Type B pancreatic cell (in vitro differentiated cells): Measurements from ENCODE around the gene SCRN1. TPM values are rescaled to one million over a fixed set of nuclear protein-coding genes. Genes with fewer than 3 reads are reported as not detected.

Source experiments
- DNase-seq: peaks from one replicate; pipeline ENCODE4 v3.0.0; 2021; ENCODE audit warnings: mixed read lengths; ENCODE audit not compliant: unreplicated experiment; ENCODE audit errors: extremely low spot score
- H3K27ac Mint-ChIP-seq: 2 replicates; pipeline ENCODE4 v1.8.0; 2021; ENCODE audit warnings: mild to moderate bottlenecking, mixed read lengths
- H3K27me3 Mint-ChIP-seq: 2 replicates; pipeline ENCODE4 v1.8.0; 2021; ENCODE audit warnings: mixed read lengths
- H3K36me3 Mint-ChIP-seq: 2 replicates; pipeline ENCODE4 v1.8.0; 2021; ENCODE audit warnings: mixed read lengths
- H3K4me1 Mint-ChIP-seq: one replicate; pipeline ENCODE4 v1.8.0; 2021; ENCODE audit warnings: mixed read lengths; ENCODE audit not compliant: unreplicated experiment
- H3K4me3 Mint-ChIP-seq: 2 replicates; pipeline ENCODE4 v1.8.0; 2021; ENCODE audit warnings: mild to moderate bottlenecking, mixed read lengths
- H3K9me3 Mint-ChIP-seq: 2 replicates; pipeline ENCODE4 v1.8.0; 2021; ENCODE audit warnings: mixed read lengths
- total RNA-seq: library from RNA; stranded (reverse); gene quantifications from 2 replicates; pipeline ENCODE4 v1.2.1, GENCODE V29; 2021; ENCODE audit warnings: low replicate concordance
- TF ChIP-seq, protein P1 (sequence below): fragments of 200-600 bp; sonication (generic); conservative IDR thresholded peaks from 2 replicates; pipeline ENCODE4 v1.5.0; 2021; ENCODE audit warnings: antibody characterized with exemption, mild to moderate bottlenecking

Gene SCRN1
- total RNA-seq, 1 donor from 2014 or later = 62.7 TPM

DNA sequence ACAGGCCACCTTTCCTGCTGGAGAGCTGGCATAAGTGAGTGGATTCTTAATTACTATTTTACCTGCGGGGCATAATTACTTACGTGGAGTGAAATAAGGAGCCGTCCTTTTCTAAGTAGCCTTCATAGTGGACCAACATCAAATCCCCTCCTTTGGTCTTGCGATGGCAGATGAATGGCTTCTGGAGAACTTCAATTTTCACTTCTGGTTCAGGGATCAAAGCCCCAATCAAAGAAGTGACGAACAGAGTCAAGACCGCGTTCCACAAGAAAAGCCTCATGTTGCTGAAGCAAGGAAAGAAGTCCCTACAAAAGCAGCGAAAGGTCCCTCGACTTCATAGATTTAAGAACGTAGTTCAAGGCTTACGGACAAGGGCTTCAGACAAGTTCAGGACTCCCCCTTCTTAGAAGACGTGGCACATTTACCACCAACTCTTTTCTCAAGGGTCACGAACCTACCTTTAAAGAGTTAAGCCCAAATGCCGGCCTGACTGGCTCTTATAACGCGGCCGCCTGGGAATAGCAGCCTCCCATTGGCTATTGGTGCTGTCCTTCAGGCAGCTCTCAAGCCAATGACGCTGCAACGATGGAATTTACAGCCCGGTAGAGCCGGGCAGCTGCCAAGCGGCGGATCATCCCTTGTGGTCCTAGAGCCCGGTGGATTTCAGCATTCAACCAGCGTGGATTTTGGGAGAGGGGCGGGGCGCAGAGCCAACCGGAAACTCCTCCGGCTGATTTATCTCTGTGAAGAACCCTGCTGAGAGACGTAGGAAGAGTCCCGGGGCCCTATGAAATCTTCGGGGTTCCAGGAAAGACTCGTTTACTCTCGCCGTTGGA, 36.8 kb upstream of the SCRN1 start, which contains the start of gene FKBP14:
TSS of gene FKBP14 (minus strand) at position 474 of the 836 bp plus-strand sequence. CDS start at position 280, 194 bp downstream.
- TF ChIP-seq, protein P1, sequence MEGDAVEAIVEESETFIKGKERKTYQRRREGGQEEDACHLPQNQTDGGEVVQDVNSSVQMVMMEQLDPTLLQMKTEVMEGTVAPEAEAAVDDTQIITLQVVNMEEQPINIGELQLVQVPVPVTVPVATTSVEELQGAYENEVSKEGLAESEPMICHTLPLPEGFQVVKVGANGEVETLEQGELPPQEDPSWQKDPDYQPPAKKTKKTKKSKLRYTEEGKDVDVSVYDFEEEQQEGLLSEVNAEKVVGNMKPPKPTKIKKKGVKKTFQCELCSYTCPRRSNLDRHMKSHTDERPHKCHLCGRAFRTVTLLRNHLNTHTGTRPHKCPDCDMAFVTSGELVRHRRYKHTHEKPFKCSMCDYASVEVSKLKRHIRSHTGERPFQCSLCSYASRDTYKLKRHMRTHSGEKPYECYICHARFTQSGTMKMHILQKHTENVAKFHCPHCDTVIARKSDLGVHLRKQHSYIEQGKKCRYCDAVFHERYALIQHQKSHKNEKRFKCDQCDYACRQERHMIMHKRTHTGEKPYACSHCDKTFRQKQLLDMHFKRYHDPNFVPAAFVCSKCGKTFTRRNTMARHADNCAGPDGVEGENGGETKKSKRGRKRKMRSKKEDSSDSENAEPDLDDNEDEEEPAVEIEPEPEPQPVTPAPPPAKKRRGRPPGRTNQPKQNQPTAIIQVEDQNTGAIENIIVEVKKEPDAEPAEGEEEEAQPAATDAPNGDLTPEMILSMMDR = no peak
- H3K27me3 Mint-ChIP-seq = no peaks in the 10 kb centered on the region
- H3K36me3 Mint-ChIP-seq = peaks cover 11% of the 10 kb centered on the region
- DNase-seq = peak; percentile 92
- H3K4me1 Mint-ChIP-seq = peaks cover 36% of the 10 kb centered on the region
- H3K9me3 Mint-ChIP-seq = no peaks in the 10 kb centered on the region
- H3K27ac Mint-ChIP-seq = peak within 1 kb of the TSS; percentile 93
- H3K4me3 Mint-ChIP-seq = peak within 1 kb of the TSS; percentile 95

DNA sequence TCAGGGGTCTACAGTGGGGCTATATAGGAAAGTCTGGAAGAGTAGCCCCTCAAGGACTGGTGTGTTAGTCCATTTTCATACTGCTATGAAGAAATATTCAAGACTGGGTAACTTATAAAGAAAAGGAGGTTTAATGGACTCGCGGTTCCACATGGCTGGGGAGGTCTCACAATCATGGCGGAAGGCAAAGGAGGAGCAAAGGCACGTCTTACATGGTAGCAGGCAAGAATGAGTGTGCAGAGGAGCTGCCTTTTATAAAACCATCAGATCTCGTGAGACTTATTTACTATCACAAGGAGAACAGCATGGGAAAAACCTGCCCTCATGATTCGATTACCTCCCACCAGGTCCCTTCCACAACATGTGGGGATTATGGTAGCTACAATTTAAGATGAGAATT, 33.9 kb upstream of the SCRN1 start:
- Mint-ChIP-seq H3K36me3 (peaks cover 11% of the 10 kb centered on the region), H3K9me3 (no peaks in the 10 kb centered on the region), H3K27ac (no peak overlapping the region), H3K4me3 (peak overlapping the region; percentile 23), H3K4me1 (peaks cover 36% of the 10 kb centered on the region), H3K27me3 (no peaks in the 10 kb centered on the region)
- DNase-seq = no peak
- TF ChIP-seq, protein P1 = no peak

DNA sequence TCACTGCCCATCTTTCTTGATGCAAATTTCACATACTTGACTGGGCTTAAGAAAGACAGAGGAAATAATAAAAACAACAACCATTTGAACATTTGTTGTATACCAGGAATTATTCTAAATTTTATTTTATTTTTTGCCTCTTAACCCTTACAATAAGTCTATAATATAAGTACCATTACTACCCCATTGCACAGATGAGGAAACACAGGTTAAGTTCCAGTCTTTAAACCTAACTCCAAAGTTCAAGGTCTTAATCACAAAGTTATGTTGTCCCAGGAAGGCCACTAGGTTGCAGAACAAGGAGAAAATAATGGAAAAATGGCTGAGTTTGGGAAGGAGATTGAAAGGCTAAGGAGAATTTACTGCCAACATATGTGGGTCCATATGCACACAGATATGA, 33.4 kb upstream of the SCRN1 start:
- H3K27ac Mint-ChIP-seq = peak overlapping the region; percentile 50
- TF ChIP-seq, protein P1 = no peak
- no peaks in the 10 kb centered on the region for H3K27me3 Mint-ChIP-seq
- peaks cover 36% of the 10 kb centered on the region for H3K4me1 Mint-ChIP-seq
- peaks cover 14% of the 10 kb centered on the region for H3K36me3 Mint-ChIP-seq
- no peak for DNase-seq
- H3K4me3 Mint-ChIP-seq = peak overlapping the region; percentile 57
- H3K9me3 Mint-ChIP-seq = no peaks in the 10 kb centered on the region

DNA sequence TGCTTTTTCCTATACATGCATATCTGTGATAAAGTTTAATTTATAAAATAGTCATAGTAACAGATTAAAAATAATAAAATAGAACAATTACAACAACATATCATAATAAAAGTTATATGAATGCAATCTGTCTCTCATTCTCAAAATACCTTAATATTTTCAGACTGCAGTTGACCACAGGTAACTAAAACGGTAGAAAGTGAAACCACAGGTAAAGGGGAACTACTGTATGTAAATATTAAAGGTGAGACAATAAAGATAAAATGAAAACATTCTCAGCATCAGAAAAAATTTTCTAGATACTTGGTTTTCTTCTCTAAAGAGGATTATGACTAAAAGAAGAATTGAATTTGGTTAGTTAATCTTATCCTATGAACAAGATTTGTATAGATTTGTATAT, 30.9 kb upstream of the SCRN1 start:
- TF ChIP-seq, protein P1 = no peak
- peaks cover 18% of the 10 kb centered on the region for H3K36me3 Mint-ChIP-seq
- H3K4me3 Mint-ChIP-seq = no peak overlapping the region
- H3K9me3 Mint-ChIP-seq = no peaks in the 10 kb centered on the region
- no peaks in the 10 kb centered on the region for H3K27me3 Mint-ChIP-seq
- H3K4me1 Mint-ChIP-seq = peaks cover 21% of the 10 kb centered on the region
- H3K27ac Mint-ChIP-seq = no peak overlapping the region
- no peak for DNase-seq

DNA sequence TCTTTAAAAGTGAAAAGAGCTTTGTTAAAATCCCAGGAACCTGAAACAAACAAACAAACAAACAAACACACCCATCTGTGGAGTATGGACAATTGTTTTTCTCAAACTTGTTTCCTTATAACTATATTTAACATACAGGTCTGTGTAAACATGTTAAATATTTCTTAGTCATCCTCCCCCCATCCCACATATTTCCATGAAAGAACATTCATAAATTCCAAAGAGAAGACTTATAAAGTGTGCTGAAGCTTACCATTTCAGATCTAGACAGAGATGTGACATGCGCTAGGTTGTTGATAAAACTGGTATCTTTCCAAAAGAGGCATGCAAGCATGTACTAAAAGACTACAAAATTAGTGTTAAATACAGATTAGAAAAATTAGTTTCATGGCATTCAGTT, 30.4 kb upstream of the SCRN1 start:
- TF ChIP-seq, protein P1 = no peak
- Mint-ChIP-seq H3K9me3 (no peaks in the 10 kb centered on the region), H3K27ac (no peak overlapping the region), H3K4me3 (no peak overlapping the region), H3K4me1 (peaks cover 15% of the 10 kb centered on the region), H3K27me3 (no peaks in the 10 kb centered on the region), H3K36me3 (peaks cover 18% of the 10 kb centered on the region)
- no peak for DNase-seq
